ENCODE measurements around the gene SEMA5B. TPM values are rescaled to one million over a fixed set of nuclear protein-coding genes. Genes with fewer than 3 reads are reported as not detected.

The SEMA5B gene
- total and polyA plus RNA-seq, 2 donors (not counting 1 experiment from before 2014, with no cell fraction given), result not detected

GRCh38 chr3:122902326-122902725, 125.2 kb downstream of the SEMA5B start:
- ATAC-seq (ENCODE audit: low read depth) (no peak), DNase-seq (no peak)
- no peaks in the 10 kb centered on the region for H3K4me1 Mint-ChIP-seq
- intact Hi-C loops (cut with micrococcal nuclease), result no loop called here
- TF ChIP-seq, protein P1, sequence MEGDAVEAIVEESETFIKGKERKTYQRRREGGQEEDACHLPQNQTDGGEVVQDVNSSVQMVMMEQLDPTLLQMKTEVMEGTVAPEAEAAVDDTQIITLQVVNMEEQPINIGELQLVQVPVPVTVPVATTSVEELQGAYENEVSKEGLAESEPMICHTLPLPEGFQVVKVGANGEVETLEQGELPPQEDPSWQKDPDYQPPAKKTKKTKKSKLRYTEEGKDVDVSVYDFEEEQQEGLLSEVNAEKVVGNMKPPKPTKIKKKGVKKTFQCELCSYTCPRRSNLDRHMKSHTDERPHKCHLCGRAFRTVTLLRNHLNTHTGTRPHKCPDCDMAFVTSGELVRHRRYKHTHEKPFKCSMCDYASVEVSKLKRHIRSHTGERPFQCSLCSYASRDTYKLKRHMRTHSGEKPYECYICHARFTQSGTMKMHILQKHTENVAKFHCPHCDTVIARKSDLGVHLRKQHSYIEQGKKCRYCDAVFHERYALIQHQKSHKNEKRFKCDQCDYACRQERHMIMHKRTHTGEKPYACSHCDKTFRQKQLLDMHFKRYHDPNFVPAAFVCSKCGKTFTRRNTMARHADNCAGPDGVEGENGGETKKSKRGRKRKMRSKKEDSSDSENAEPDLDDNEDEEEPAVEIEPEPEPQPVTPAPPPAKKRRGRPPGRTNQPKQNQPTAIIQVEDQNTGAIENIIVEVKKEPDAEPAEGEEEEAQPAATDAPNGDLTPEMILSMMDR (IDR thresholded peaks at IDR 0.05), result no peak
- no peak for TF ChIP-seq EZH2 (IDR thresholded peaks at IDR 0.05; ENCODE audit: borderline replicate concordance, insufficient read depth, low read depth, low read length, poor library complexity, severe bottlenecking)
- Histone ChIP-seq H3K27me3 (replicated peaks in 1 of 4; ENCODE audit: control extremely low read depth in 1 of 4, control insufficient read depth in 3 of 4, insufficient read depth in 4 of 4, low read length in 3 of 4) (no peaks in the 10 kb centered on the region), H2AFZ (ENCODE audit: insufficient read depth, low read depth, low read length, poor library complexity, severe bottlenecking) (no peak overlapping the region), H4K20me1 (ENCODE audit: control insufficient read depth, insufficient read depth, low read length, poor library complexity, severe bottlenecking) (no peaks in the 10 kb centered on the region), H3K9ac (ENCODE audit: low read length) (no peak overlapping the region), H3K27ac (ENCODE audit: low read length in 2 of 2) (no peak overlapping the region), H3K4me1 (ENCODE audit: control insufficient read depth in 2 of 2, insufficient read depth in 2 of 2, low read length in 2 of 2) (no peaks in the 10 kb centered on the region), H3K4me2 (replicated peaks; ENCODE audit: low read depth, low read length, poor library complexity, severe bottlenecking) (no peak overlapping the region), H3K36me3 (replicated peaks in 1 of 2; ENCODE audit: control extremely low read depth in 1 of 2, control insufficient read depth in 1 of 2, extremely low read depth in 1 of 2, insufficient read depth in 2 of 2, low read length in 1 of 2) (no peaks in the 10 kb centered on the region), H3K79me2 (ENCODE audit: control insufficient read depth, insufficient read depth, low read length) (no peaks in the 10 kb centered on the region), H3K4me3 (ENCODE audit: control extremely low read depth in 1 of 5, extremely low read depth in 1 of 5, insufficient read depth in 1 of 5, low read depth in 2 of 5, low read length in 4 of 5) (no peak overlapping the region), H3K9me3 (ENCODE audit: control extremely low read depth in 1 of 3, control insufficient read depth in 2 of 3, insufficient read depth in 1 of 3, low read length in 2 of 3) (no peaks in the 10 kb centered on the region)
- H3K4me3 Mint-ChIP-seq, result no peak overlapping the region
- peaks cover 2% of the 10 kb centered on the region for H3K9me3 Mint-ChIP-seq (ENCODE audit: insufficient read depth)
- no peak overlapping the region for H3K27ac Mint-ChIP-seq
- no CpG with 5 or more reads among the region's 2 CpGs for WGBS (ENCODE audit: insufficient coverage)
- H3K27me3 Mint-ChIP-seq, result peaks cover 6% of the 10 kb centered on the region
- POLR2A ChIA-PET, result no interaction called here
- CTCF ChIA-PET, result interaction anchor here (0.7 kb wide), 2 partner anchors 32 to 147 kb away, joined by 3 to 4 read pairs; no protein-coding TSS in a partner anchor

- ATAC-seq (ENCODE audit: low read depth) (no peak), DNase-seq (no peak)
- no peak overlapping the region for H3K9ac ChIP-seq (ENCODE audit: low read length)
- H4K20me1 ChIP-seq (ENCODE audit: control insufficient read depth, insufficient read depth, low read length, poor library complexity, severe bottlenecking), result no peaks in the 10 kb centered on the region
- H3K27me3 ChIP-seq (replicated peaks in 1 of 4; ENCODE audit: control extremely low read depth in 1 of 4, control insufficient read depth in 3 of 4, insufficient read depth in 4 of 4, low read length in 3 of 4), result no peaks in the 10 kb centered on the region
- no peaks in the 10 kb centered on the region for H3K9me3 Mint-ChIP-seq (ENCODE audit: insufficient read depth)
- peaks cover 0 to 5% of the 10 kb centered on the region in 2 donors for H3K4me1 ChIP-seq (ENCODE audit: control insufficient read depth in 2 of 2, insufficient read depth in 2 of 2, low read length in 2 of 2)
- no peaks in the 10 kb centered on the region for H3K79me2 ChIP-seq (ENCODE audit: control insufficient read depth, insufficient read depth, low read length)
- peaks cover 6% of the 10 kb centered on the region for H3K27me3 Mint-ChIP-seq
- H3K36me3 ChIP-seq (replicated peaks in 1 of 2; ENCODE audit: control extremely low read depth in 1 of 2, control insufficient read depth in 1 of 2, extremely low read depth in 1 of 2, insufficient read depth in 2 of 2, low read length in 1 of 2), result no peaks in the 10 kb centered on the region
- no peak overlapping the region for H3K4me2 ChIP-seq (replicated peaks; ENCODE audit: low read depth, low read length, poor library complexity, severe bottlenecking)
- H2AFZ ChIP-seq (ENCODE audit: insufficient read depth, low read depth, low read length, poor library complexity, severe bottlenecking), result no peak overlapping the region
- H3K4me3 ChIP-seq (ENCODE audit: control extremely low read depth in 1 of 5, extremely low read depth in 1 of 5, insufficient read depth in 1 of 5, low read depth in 2 of 5, low read length in 4 of 5), result no peak overlapping the region
- no peak overlapping the region for H3K27ac ChIP-seq (ENCODE audit: low read length in 2 of 2)
- intact Hi-C loops (cut with micrococcal nuclease), result no loop called here
- H3K4me1 Mint-ChIP-seq, result peaks cover 4% of the 10 kb centered on the region
- POLR2A ChIA-PET, result no interaction called here
- TF ChIP-seq, protein P1 (IDR thresholded peaks at IDR 0.05), result no peak
- no peak for TF ChIP-seq EZH2 (IDR thresholded peaks at IDR 0.05; ENCODE audit: borderline replicate concordance, insufficient read depth, low read depth, low read length, poor library complexity, severe bottlenecking)
- CTCF ChIA-PET, result no interaction called here
- H3K4me3 Mint-ChIP-seq, result no peak overlapping the region
- 100% methylated on average over 1 of the region's 4 CpGs for WGBS (ENCODE audit: insufficient coverage)
- no peak overlapping the region for H3K27ac Mint-ChIP-seq
- H3K9me3 ChIP-seq (ENCODE audit: control extremely low read depth in 1 of 3, control insufficient read depth in 2 of 3, insufficient read depth in 1 of 3, low read length in 2 of 3), result no peaks in the 10 kb centered on the region
These were observed 129.3 kb downstream of the SEMA5B start for GRCh38 chr3:122898298-122898697.
